DOHH2 (cell line): ENCODE data around the gene RALGPS2.

Experiments
- H3F3A ChIP-seq: fragments of 200-600 bp; sonication (generic), shearing (Covaris generic); 2 replicates; pipeline ENCODE4 v1.6.0; 2016; ENCODE audit warnings: antibody characterized with exemption, mild to moderate bottlenecking; ENCODE audit not compliant: control insufficient read depth, insufficient read depth
- H3K27ac ChIP-seq: fragments of 200-600 bp; sonication (generic); 2 replicates; pipeline ENCODE4 v1.5.1; 2014; ENCODE audit warnings: low read depth, mild to moderate bottlenecking, low read length, moderate library complexity
- H3K27me3 ChIP-seq: fragments of 200-600 bp; sonication (generic); 2 replicates; pipeline ENCODE4 v1.6.1; 2014; ENCODE audit warnings: mild to moderate bottlenecking, low read length, mixed read lengths; ENCODE audit not compliant: control insufficient read depth
- H3K36me3 ChIP-seq: fragments of 200-600 bp; sonication (generic); 2 replicates; pipeline ENCODE4 v1.6.1; 2014; ENCODE audit warnings: mild to moderate bottlenecking, low read length, moderate library complexity, mixed read lengths; ENCODE audit not compliant: control insufficient read depth
- H3K4me1 ChIP-seq: fragments of 200-600 bp; sonication (generic); 2 replicates; pipeline ENCODE4 v1.6.1; 2014; ENCODE audit warnings: mild to moderate bottlenecking, low read length, mixed read lengths; ENCODE audit not compliant: control insufficient read depth
- H3K4me2 ChIP-seq: fragments of 200-600 bp; sonication (generic); 2 replicates; pipeline ENCODE4 v1.6.0; 2014; ENCODE audit warnings: mild to moderate bottlenecking, low read length, moderate library complexity
- H3K4me3 ChIP-seq: fragments of 200-600 bp; sonication (generic); 2 replicates; pipeline ENCODE4 v1.5.1; 2014; ENCODE audit warnings: mild to moderate bottlenecking, low read length, mixed read lengths
- H3K79me2 ChIP-seq: fragments of 200-600 bp; sonication (generic); 2 replicates; pipeline ENCODE4 v1.6.1; 2014; ENCODE audit warnings: mild to moderate bottlenecking, low read length, mixed read lengths; ENCODE audit not compliant: control insufficient read depth
- H3K9me2 ChIP-seq: fragments of 200-600 bp; sonication (generic); replicated peaks from 2 replicates; pipeline ENCODE4 v1.6.1; 2014; ENCODE audit warnings: mild to moderate bottlenecking, low read length, mixed read lengths; ENCODE audit not compliant: control insufficient read depth
- H3K9me3 ChIP-seq: fragments of 200-600 bp; sonication (generic); 2 replicates; pipeline ENCODE4 v1.6.1; 2014; ENCODE audit warnings: antibody characterized with exemption, low read length, mixed read lengths; ENCODE audit not compliant: control insufficient read depth, insufficient read depth
- H4K20me1 ChIP-seq: fragments of 200-600 bp; sonication (generic); 2 replicates; pipeline ENCODE4 v1.6.0; 2014; ENCODE audit warnings: low read depth, mild to moderate bottlenecking, antibody characterized with exemption, low read length, moderate library complexity; ENCODE audit not compliant: control insufficient read depth, insufficient read depth
- CTCF ChIP-seq: fragments of 200-600 bp; sonication (generic); IDR thresholded peaks from one replicate; pipeline ENCODE4 v1.5.1; 2014; ENCODE audit warnings: antibody characterized with exemption, mild to moderate bottlenecking, low read depth, low read length; ENCODE audit not compliant: poor library complexity, severe bottlenecking
- EZH2phosphoT487 ChIP-seq: fragments of 200-600 bp; sonication (generic); IDR thresholded peaks from 2 replicates; pipeline ENCODE4 v1.6.1; 2017; ENCODE audit warnings: borderline replicate concordance, mild to moderate bottlenecking, antibody characterized with exemption, low read length, moderate library complexity, mixed read lengths

Gene RALGPS2

GRCh38 chr1:178899402-178899801 is 174.4 kb downstream of the RALGPS2 start:
- no peaks in the 10 kb centered on the region for H3K27me3 ChIP-seq
- no peaks in the 10 kb centered on the region for H3F3A ChIP-seq
- no peaks in the 10 kb centered on the region for H4K20me1 ChIP-seq
- H3K9me3 ChIP-seq = no peaks in the 10 kb centered on the region
- H3K4me1 ChIP-seq = no peaks in the 10 kb centered on the region
- H3K9me2 ChIP-seq = no peaks in the 10 kb centered on the region
- no peak overlapping the region for H3K27ac ChIP-seq
- peaks cover 81% of the 10 kb centered on the region for H3K36me3 ChIP-seq
- no peaks in the 10 kb centered on the region for H3K79me2 ChIP-seq
- TF ChIP-seq CTCF (no peak), EZH2phosphoT487 (no peak)
- H3K4me2 ChIP-seq = no peak overlapping the region
- no peak overlapping the region for H3K4me3 ChIP-seq

GRCh38 chr1:178901482-178902125 is 176.6 kb downstream of the RALGPS2 start:
- TF ChIP-seq CTCF (no peak), EZH2phosphoT487 (no peak)
- no peaks in the 10 kb centered on the region for H4K20me1 ChIP-seq
- no peak overlapping the region for H3K4me3 ChIP-seq
- no peaks in the 10 kb centered on the region for H3K9me2 ChIP-seq
- H3K36me3 ChIP-seq = peaks cover 85% of the 10 kb centered on the region
- no peak overlapping the region for H3K4me2 ChIP-seq
- no peaks in the 10 kb centered on the region for H3K4me1 ChIP-seq
- H3K79me2 ChIP-seq = no peaks in the 10 kb centered on the region
- H3K27ac ChIP-seq = no peak overlapping the region
- H3F3A ChIP-seq = 0 out of 2 replicates have a peak, but pooled peaks cover 2% of the 10 kb centered on the region
- no peaks in the 10 kb centered on the region for H3K9me3 ChIP-seq
- H3K27me3 ChIP-seq = no peaks in the 10 kb centered on the region

DNA sequence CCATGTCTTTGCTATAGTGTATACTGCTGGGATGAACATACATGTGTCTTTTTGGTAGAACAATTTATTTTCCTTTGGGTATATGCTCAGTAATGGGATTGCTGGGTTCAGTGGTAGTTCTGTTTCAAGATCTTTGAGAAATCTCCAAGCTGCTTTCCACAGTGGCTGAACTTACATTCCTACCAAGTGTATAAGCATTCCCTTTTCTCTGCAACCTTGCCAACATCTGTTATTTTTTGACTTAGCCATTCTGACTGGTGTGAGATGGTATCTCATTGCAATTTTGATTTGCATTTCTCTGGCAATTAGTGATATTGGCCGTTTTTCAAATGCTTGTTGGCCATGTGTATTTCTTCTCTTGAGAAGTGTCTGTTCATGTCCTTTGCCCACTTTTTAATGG is 183.3 kb downstream of the RALGPS2 start:
- no peaks in the 10 kb centered on the region for H3K4me1 ChIP-seq
- 0 out of 2 replicates have a peak, but pooled peaks cover 2% of the 10 kb centered on the region for H3F3A ChIP-seq
- H3K4me3 ChIP-seq = no peak overlapping the region
- no peaks in the 10 kb centered on the region for H3K9me2 ChIP-seq
- H3K27ac ChIP-seq = no peak overlapping the region
- no peak for TF ChIP-seq CTCF
- no peak for TF ChIP-seq EZH2phosphoT487
- H3K4me2 ChIP-seq = no peak overlapping the region
- no peaks in the 10 kb centered on the region for H3K9me3 ChIP-seq
- H3K79me2 ChIP-seq = peaks cover 17% of the 10 kb centered on the region
- no peaks in the 10 kb centered on the region for H3K27me3 ChIP-seq
- peaks cover 91% of the 10 kb centered on the region for H3K36me3 ChIP-seq
- no peaks in the 10 kb centered on the region for H4K20me1 ChIP-seq
